ENCODE measurements around the gene KCTD20.
"Not testable (repeated sequence)": the region's sequence is repeated elsewhere in the genome, so short reads cannot be mapped to it uniquely, and the experiment has no call there.

KCTD20 gene

GRCh38 chr6:36443471-36444428 is 950 bp downstream of the KCTD20 start:
- peak in 6 of 58 donors; percentile 3 to 62 (median 42) for DNase-seq

GRCh38 chr6:36444470-36444869 is 1.7 kb downstream of the KCTD20 start:
- DNase-seq: peak in 1 of 58 donors; percentile 1

- no peak for DNase-seq
Measured at GRCh38 chr6:36445621-36446020, 2.8 kb downstream of the KCTD20 start.

- not testable (repeated sequence) for DNase-seq
Measured at GRCh38 chr6:36449173-36449572, 6.4 kb downstream of the KCTD20 start.

- DNase-seq: not testable (repeated sequence)
Measured at GRCh38 chr6:36452897-36453296, 10.1 kb downstream of the KCTD20 start.

GRCh38 chr6:36455486-36456027 is 12.8 kb downstream of the KCTD20 start:
- DNase-seq: no peak

- no peak for DNase-seq
Measured at GRCh38 chr6:36459501-36459900, 16.7 kb downstream of the KCTD20 start.

- DNase-seq: no peak
Measured at GRCh38 chr6:36460916-36461315, 18.1 kb downstream of the KCTD20 start.

- DNase-seq: no peak
Measured at GRCh38 chr6:36461646-36462045, 18.8 kb downstream of the KCTD20 start.

- no peak for DNase-seq
Measured at GRCh38 chr6:36463676-36464075, 20.9 kb downstream of the KCTD20 start.

- no peak for DNase-seq
Measured at GRCh38 chr6:36464233-36464632, 21.4 kb downstream of the KCTD20 start.

GRCh38 chr6:36467625-36468024 is 24.8 kb downstream of the KCTD20 start:
- no peak for DNase-seq

- no peak for DNase-seq
Measured at GRCh38 chr6:36469148-36469661, 26.4 kb downstream of the KCTD20 start.

- no peak for DNase-seq
Measured at GRCh38 chr6:36469946-36470345, 27.1 kb downstream of the KCTD20 start.

- DNase-seq: no peak
Measured at GRCh38 chr6:36478051-36478526, 35.3 kb downstream of the KCTD20 start.

- DNase-seq: no peak
Measured at GRCh38 chr6:36479256-36479655, 36.5 kb downstream of the KCTD20 start.

GRCh38 chr6:36483326-36483725 is 40.5 kb downstream of the KCTD20 start:
- not testable (repeated sequence) for DNase-seq

- no peak for DNase-seq
Measured at GRCh38 chr6:36484736-36485135, 41.9 kb downstream of the KCTD20 start.

- no peak for DNase-seq
Measured at GRCh38 chr6:36487698-36488097, 44.9 kb downstream of the KCTD20 start.

GRCh38 chr6:36488221-36488620 is 45.4 kb downstream of the KCTD20 start:
- DNase-seq: no peak

GRCh38 chr6:36489426-36489825 is 46.6 kb downstream of the KCTD20 start:
- no peak for DNase-seq

- no peak for DNase-seq
Measured at GRCh38 chr6:36491378-36491965, 48.7 kb downstream of the KCTD20 start.

Measured in anterior cingulate cortex (tissue), 58 donors.